Coronary artery (tissue), 2 donors: ENCODE data around the gene S100A4.
"Not testable (repeated sequence)": the region's sequence is repeated elsewhere in the genome, so short reads cannot be mapped to it uniquely, and the experiment has no call there.

Experiments
- DNase-seq: peaks from one replicate; pipeline ENCODE4 v3.0.0-alpha.2; 2017; ENCODE audit warnings: low spot score
- H3K27ac ChIP-seq, 2 donors: fragments of 200-600 bp; sonication (generic); one replicate each; pipeline ENCODE4 v1.5.1; 2016 to 2019
- H3K4me3 ChIP-seq: fragments of 200-600 bp; sonication (generic); 2 replicates; pipeline ENCODE4 v1.5.1; 2016; ENCODE audit warnings: mild to moderate bottlenecking, moderate library complexity
- CTCF ChIP-seq: fragments of 200-600 bp; sonication (generic); IDR thresholded peaks from one replicate; pipeline ENCODE4 v1.5.1; 2019; ENCODE audit warnings: antibody characterized with exemption

S100A4 gene

DNA sequence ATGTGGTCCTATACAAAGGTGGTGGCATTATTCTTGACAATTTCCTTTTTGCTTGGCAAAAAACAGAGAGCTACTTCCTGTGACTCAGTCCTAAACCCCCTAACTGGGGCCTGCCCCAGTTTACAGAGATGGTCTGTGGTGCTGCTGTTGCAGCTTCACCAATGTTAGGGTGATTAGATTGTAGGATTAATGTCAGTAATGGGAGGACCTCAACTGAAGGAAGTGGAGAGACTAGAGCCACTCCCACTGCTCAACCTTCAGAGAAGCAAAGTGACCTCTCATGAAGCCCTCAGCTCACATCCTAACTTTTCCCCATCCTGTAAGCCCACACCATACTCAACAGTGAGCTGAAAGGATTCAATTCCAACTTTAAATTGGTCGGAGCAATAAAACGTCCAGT is 13.4 kb downstream of the S100A4 start:
- no peak for DNase-seq
- no peak for TF ChIP-seq CTCF
- H3K27ac ChIP-seq: peak overlapping the region; percentile 50 to 99
- no peak overlapping the region for H3K4me3 ChIP-seq

- no peak overlapping the region for H3K4me3 ChIP-seq
- no peak for DNase-seq
- no peak overlapping the region for H3K27ac ChIP-seq
- TF ChIP-seq CTCF: no peak
Observed at GRCh38 chr1:153531638-153532037, 14.0 kb downstream of the S100A4 start.

- TF ChIP-seq CTCF: no peak
- H3K27ac ChIP-seq: no peak overlapping the region
- H3K4me3 ChIP-seq: no peak overlapping the region
- no peak for DNase-seq
Observed at GRCh38 chr1:153527683-153528040, 17.9 kb downstream of the S100A4 start.

DNA sequence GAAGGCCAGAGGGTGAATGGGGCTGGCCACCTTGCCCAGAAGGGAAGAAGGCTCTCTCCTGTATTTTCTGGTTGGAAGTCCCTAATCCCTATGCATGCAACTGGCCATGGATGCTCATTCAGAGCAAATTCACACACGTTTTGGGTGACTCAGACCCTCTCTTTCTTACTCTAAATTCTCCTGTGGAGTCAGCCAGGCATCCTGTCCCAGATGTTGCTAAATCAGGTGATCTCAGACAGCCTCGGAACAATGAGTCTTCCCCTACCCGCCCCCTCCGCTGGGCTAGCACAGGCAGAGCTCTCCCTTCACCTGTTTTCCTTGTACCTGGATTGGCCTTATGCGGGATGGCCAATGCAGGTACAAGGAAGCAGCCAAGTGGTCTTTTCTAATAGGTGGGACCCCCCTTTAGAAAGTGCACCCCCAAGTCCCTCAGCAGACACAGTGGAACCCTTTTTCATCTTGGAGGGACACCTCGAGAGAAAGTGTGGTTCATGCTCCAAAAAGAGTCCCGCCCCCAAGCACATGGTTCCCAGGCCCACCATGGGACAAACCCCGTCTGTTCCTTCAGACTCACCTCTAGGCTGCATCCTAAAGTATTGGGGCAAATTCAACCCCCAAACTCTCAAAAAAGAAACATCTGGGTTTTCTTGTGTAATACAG is 18.5 kb downstream of the S100A4 start:
- Histone ChIP-seq H3K27ac (no peak overlapping the region), H3K4me3 (no peak overlapping the region)
- no peak for DNase-seq
- no peak for TF ChIP-seq CTCF

DNA sequence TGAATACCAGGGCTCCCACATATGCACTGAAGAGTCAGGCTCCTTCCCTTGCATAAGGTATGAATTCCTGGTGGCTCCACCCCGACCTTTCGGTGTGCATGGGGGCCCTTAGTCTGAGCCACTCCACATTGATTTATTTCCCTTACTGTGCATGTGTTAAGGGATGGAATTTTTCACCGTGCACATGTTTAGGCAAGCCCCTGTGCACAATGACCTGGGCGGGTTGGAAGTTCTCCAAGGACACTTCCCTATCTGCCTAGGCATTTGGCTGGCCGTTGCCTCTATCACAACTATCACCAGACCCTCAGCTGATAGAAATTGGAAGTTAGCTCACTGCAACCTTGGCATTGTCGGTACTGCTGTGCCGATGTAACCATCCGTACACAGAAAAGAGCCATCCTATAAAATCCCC is 19.5 kb downstream of the S100A4 start:
- H3K4me3 ChIP-seq: no peak overlapping the region
- no peak for DNase-seq
- no peak overlapping the region for H3K27ac ChIP-seq
- TF ChIP-seq CTCF: no peak

GRCh38 chr1:153525088-153525728 is 20.4 kb downstream of the S100A4 start:
- Histone ChIP-seq H3K4me3 (no peak overlapping the region), H3K27ac (peak overlapping the region in 1 of 2 donors; percentile 36)
- TF ChIP-seq CTCF: no peak
- no peak for DNase-seq

DNA sequence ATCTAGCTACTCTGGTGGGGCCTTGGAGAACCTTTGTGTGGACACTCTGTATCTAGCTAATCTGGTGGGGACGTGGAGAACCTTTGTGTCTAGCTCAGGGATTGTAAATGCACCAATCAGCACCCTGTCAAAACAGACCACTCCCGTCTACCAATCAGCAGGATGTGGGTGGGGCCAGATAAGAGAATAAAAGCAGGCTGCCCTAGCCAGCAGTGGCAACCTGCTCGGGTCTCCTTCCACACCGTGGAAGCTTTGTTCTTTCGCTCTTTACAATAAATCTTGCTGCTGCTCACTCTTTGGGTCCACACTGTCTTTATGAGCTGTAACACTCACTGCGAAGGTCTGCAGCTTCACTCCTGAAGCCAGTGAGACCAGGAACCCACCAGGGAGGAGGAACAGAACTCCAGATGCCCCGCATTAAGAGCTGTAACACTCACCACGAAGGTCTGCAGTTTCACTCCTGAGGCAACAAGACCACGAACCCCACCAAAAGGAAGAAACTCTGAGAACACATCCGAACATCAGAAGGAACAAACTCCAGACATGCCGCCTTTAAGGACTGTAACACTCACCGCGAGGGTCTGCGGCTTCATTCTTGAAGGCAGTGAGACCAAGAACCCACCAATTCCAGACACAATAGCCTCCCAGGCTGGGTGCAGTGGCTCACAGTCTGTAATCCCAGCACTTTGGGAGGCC is 23.1 kb downstream of the S100A4 start:
- not testable (repeated sequence) for H3K27ac ChIP-seq, H3K4me3 ChIP-seq
- DNase-seq: peak; percentile 1

- not testable (repeated sequence) for H3K27ac ChIP-seq, H3K4me3 ChIP-seq
- DNase-seq: peak; percentile 2
Observed at GRCh38 chr1:153521808-153522207, 23.8 kb downstream of the S100A4 start.
